ENCODE measurements around the gene SEPTIN12.

SEPTIN12 gene

GRCh38 chr16:4776141-4776705, 11.9 kb downstream of the SEPTIN12 start:
- DNase-seq (ENCODE audit: low read depth) = no peak
- no peak for TF ChIP-seq CTCF (IDR thresholded peaks at IDR 0.05; ENCODE audit: insufficient read depth, low read depth, low read length, missing control alignments)

GRCh38 chr16:4775005-4775404, 13.1 kb downstream of the SEPTIN12 start:
- no peak for TF ChIP-seq CTCF (IDR thresholded peaks at IDR 0.05; ENCODE audit: insufficient read depth, low read depth, low read length, missing control alignments)
- no peak for DNase-seq (ENCODE audit: low read depth)
- no peak overlapping the region for H3K4me3 ChIP-seq (ENCODE audit: low read depth, low read length)

More at GRCh38 chr16:4776141-4776705, 11.9 kb downstream of the SEPTIN12 start:
- no peak overlapping the region for H3K4me3 ChIP-seq (ENCODE audit: low read depth, low read length)

- no peak for TF ChIP-seq CTCF (IDR thresholded peaks at IDR 0.05; ENCODE audit: insufficient read depth, low read depth, low read length, missing control alignments)
- no peak overlapping the region for H3K4me3 ChIP-seq (ENCODE audit: low read depth, low read length)
- no peak for DNase-seq (ENCODE audit: low read depth)
Measured at GRCh38 chr16:4772351-4772750, 15.8 kb downstream of the SEPTIN12 start.

GRCh38 chr16:4771646-4772045, 16.5 kb downstream of the SEPTIN12 start:
- H3K4me3 ChIP-seq (ENCODE audit: low read depth, low read length) = no peak overlapping the region
- TF ChIP-seq CTCF (IDR thresholded peaks at IDR 0.05; ENCODE audit: insufficient read depth, low read depth, low read length, missing control alignments) = no peak
- DNase-seq (ENCODE audit: low read depth) = no peak

- DNase-seq (ENCODE audit: low read depth) = no peak
- H3K4me3 ChIP-seq (ENCODE audit: low read depth, low read length) = no peak overlapping the region
- no peak for TF ChIP-seq CTCF (IDR thresholded peaks at IDR 0.05; ENCODE audit: insufficient read depth, low read depth, low read length, missing control alignments)
Measured at GRCh38 chr16:4769306-4769638, 18.9 kb downstream of the SEPTIN12 start.

- TF ChIP-seq CTCF (IDR thresholded peaks at IDR 0.05; ENCODE audit: insufficient read depth, low read depth, low read length, missing control alignments) = no peak
- peak; percentile 95 for DNase-seq (ENCODE audit: low read depth)
- H3K4me3 ChIP-seq (ENCODE audit: low read depth, low read length) = peak overlapping the region; percentile 98
Measured at GRCh38 chr16:4768549-4769305, 19.4 kb downstream of the SEPTIN12 start.
